ENCODE results near the gene ZNF578. TPM values are rescaled to one million over a fixed set of nuclear protein-coding genes. Genes with fewer than 3 reads are reported as not detected.

The ZNF578 gene
- total RNA-seq, 1 experiment from 2014 or later, result 0.69 TPM

- CTCF ChIA-PET, result no interaction called here
- H3K27ac ChIP-seq (ENCODE audit: low read depth, low read length, poor library complexity, severe bottlenecking), result no peak within 1 kb of the TSS
- POLR2A ChIA-PET (ENCODE audit: low non-redundant PET), result interaction anchor here (0.7 kb wide), 1 partner anchor 741 kb away, joined by 15 read pairs; no protein-coding TSS in a partner anchor
- H3K27me3 ChIP-seq (replicated peaks; ENCODE audit: insufficient read depth, low read depth, low read length, poor library complexity), result no peaks in the 10 kb centered on the region
- H3K4me3 ChIP-seq (ENCODE audit: low read depth, low read length, poor library complexity, severe bottlenecking), result no peak within 1 kb of the TSS
- no peaks in the 10 kb centered on the region for H3K4me1 ChIP-seq (ENCODE audit: insufficient read depth, low read length, poor library complexity, severe bottlenecking)
- intact Hi-C loops (cut with micrococcal nuclease; ENCODE audit: unreplicated experiment), result no loop called here
- BruUV-seq (replicated peaks), result no TSS peak
- no peak for DNase-seq (ENCODE audit: low spot score)
- H3K9me3 ChIP-seq (ENCODE audit: low read depth, low read length, poor library complexity, severe bottlenecking), result peaks cover under 1% of the 10 kb centered on the region
- TF ChIP-seq, protein P1, sequence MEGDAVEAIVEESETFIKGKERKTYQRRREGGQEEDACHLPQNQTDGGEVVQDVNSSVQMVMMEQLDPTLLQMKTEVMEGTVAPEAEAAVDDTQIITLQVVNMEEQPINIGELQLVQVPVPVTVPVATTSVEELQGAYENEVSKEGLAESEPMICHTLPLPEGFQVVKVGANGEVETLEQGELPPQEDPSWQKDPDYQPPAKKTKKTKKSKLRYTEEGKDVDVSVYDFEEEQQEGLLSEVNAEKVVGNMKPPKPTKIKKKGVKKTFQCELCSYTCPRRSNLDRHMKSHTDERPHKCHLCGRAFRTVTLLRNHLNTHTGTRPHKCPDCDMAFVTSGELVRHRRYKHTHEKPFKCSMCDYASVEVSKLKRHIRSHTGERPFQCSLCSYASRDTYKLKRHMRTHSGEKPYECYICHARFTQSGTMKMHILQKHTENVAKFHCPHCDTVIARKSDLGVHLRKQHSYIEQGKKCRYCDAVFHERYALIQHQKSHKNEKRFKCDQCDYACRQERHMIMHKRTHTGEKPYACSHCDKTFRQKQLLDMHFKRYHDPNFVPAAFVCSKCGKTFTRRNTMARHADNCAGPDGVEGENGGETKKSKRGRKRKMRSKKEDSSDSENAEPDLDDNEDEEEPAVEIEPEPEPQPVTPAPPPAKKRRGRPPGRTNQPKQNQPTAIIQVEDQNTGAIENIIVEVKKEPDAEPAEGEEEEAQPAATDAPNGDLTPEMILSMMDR (conservative IDR thresholded peaks at IDR 0.05; ENCODE audit: low read depth, low read length), result no peak
- TF ChIP-seq EZH2 (IDR thresholded peaks at IDR 0.05; ENCODE audit: borderline replicate concordance, low read depth, low read length, poor library complexity, severe bottlenecking), result no peak
- no peaks in the 10 kb centered on the region for H3K36me3 ChIP-seq (ENCODE audit: insufficient read depth, low read length, poor library complexity, severe bottlenecking)
These were observed 24.4 kb upstream of the ZNF578 start, which contains the start of gene ZNF534 for GRCh38 chr19:52428937-52429336. ZNF534 (plus strand) TSS chr19:52429148; CDS start chr19:52431475, 2,327 bp downstream.

DNA sequence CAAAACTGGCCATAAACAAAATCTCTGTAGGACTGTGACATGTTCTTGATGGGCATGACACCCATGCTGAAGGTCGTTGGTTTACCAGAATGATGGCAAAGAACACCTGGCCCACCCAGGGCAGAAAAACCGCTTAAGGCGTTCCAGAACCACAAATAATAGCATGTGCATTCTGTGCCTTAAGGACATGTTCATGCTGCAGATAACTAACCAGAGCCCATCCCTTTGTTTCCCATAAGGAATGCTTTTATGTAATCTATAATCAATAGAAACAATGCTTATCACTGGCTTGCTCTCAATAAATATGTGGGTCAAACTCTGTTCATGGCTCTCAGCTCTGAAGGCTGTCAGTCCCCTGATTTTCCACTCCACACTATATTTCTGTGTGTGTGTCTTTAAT, 11.2 kb upstream of the ZNF578 start:
- intact Hi-C loops (cut with micrococcal nuclease; ENCODE audit: unreplicated experiment), result no loop called here
- ChIA-PET CTCF (no interaction called here), POLR2A (ENCODE audit: low non-redundant PET) (no interaction called here)
- Histone ChIP-seq H3K36me3 (ENCODE audit: insufficient read depth, low read length, poor library complexity, severe bottlenecking) (no peaks in the 10 kb centered on the region), H3K27me3 (replicated peaks; ENCODE audit: insufficient read depth, low read depth, low read length, poor library complexity) (no peaks in the 10 kb centered on the region), H3K4me1 (ENCODE audit: insufficient read depth, low read length, poor library complexity, severe bottlenecking) (no peaks in the 10 kb centered on the region), H3K9me3 (ENCODE audit: low read depth, low read length, poor library complexity, severe bottlenecking) (peaks cover 16% of the 10 kb centered on the region), H3K4me3 (ENCODE audit: low read depth, low read length, poor library complexity, severe bottlenecking) (no peak overlapping the region), H3K27ac (ENCODE audit: low read depth, low read length, poor library complexity, severe bottlenecking) (no peak overlapping the region)
- DNase-seq (ENCODE audit: low spot score), result no peak
- BruUV-seq (replicated peaks), result no TSS peak
- no peak for TF ChIP-seq EZH2 (IDR thresholded peaks at IDR 0.05; ENCODE audit: borderline replicate concordance, low read depth, low read length, poor library complexity, severe bottlenecking)
- TF ChIP-seq, protein P1 (conservative IDR thresholded peaks at IDR 0.05; ENCODE audit: low read depth, low read length), result no peak

GRCh38 chr19:52444506-52444905, 8.8 kb upstream of the ZNF578 start:
- no peaks in the 10 kb centered on the region for H3K36me3 ChIP-seq (ENCODE audit: insufficient read depth, low read length, poor library complexity, severe bottlenecking)
- no peaks in the 10 kb centered on the region for H3K27me3 ChIP-seq (replicated peaks; ENCODE audit: insufficient read depth, low read depth, low read length, poor library complexity)
- no peak overlapping the region for H3K4me3 ChIP-seq (ENCODE audit: low read depth, low read length, poor library complexity, severe bottlenecking)
- peaks cover 10% of the 10 kb centered on the region for H3K9me3 ChIP-seq (ENCODE audit: low read depth, low read length, poor library complexity, severe bottlenecking)
- H3K4me1 ChIP-seq (ENCODE audit: insufficient read depth, low read length, poor library complexity, severe bottlenecking), result no peaks in the 10 kb centered on the region
- no peak overlapping the region for H3K27ac ChIP-seq (ENCODE audit: low read depth, low read length, poor library complexity, severe bottlenecking)
- TF ChIP-seq, protein P1 (conservative IDR thresholded peaks at IDR 0.05; ENCODE audit: low read depth, low read length), result no peak
- no peak for TF ChIP-seq EZH2 (IDR thresholded peaks at IDR 0.05; ENCODE audit: borderline replicate concordance, low read depth, low read length, poor library complexity, severe bottlenecking)
- intact Hi-C loops (cut with micrococcal nuclease; ENCODE audit: unreplicated experiment), result no loop called here
- ChIA-PET POLR2A (ENCODE audit: low non-redundant PET) (interaction anchor here (0.6 kb wide), 1 partner anchor 75 kb away, joined by 3 read pairs; the partner anchor contains the start of gene ZNF880), CTCF (no interaction called here)
- BruUV-seq (replicated peaks), result no TSS peak
- no peak for DNase-seq (ENCODE audit: low spot score)

All from A673 (cell line).